CD14-positive monocyte (primary cell): ENCODE measurements around the gene FDPS. TPM values are rescaled to one million over a fixed set of nuclear protein-coding genes. Genes with fewer than 3 reads are reported as not detected.

Experiments used
- DNase-seq, 3 donors: peaks; one replicate each; pipeline ENCODE4 v3.0.0-alpha.2; 2011 to 2022
- H2AFZ ChIP-seq: 2 replicates; pipeline ENCODE4 v1.6.0; 2012; ENCODE audit warnings: mild to moderate bottlenecking, low read depth, low read length, inconsistent platforms; ENCODE audit not compliant: insufficient read depth, poor library complexity, severe bottlenecking
- H3K27ac ChIP-seq, 2 donors: 1 replicate in 1 of 2; 2 replicates in 1 of 2; pipeline ENCODE4 v1.5.1; 2012 to 2013; ENCODE audit warnings: low read length in 2 of 2, control low read depth in 1 of 2, inconsistent platforms in 1 of 2, low read depth in 1 of 2, mild to moderate bottlenecking in 1 of 2
- H3K27me3 ChIP-seq, 2 donors: one replicate each; pipeline versions ENCODE4 v1.6.0 to v1.6.1; 2011 to 2013; ENCODE audit warnings: low read length in 2 of 2; ENCODE audit not compliant: control insufficient read depth in 2 of 2, insufficient read depth in 2 of 2
- H3K36me3 ChIP-seq, 2 donors: replicated peaks in 1 of 2; 1 replicate in 1 of 2; 2 replicates in 1 of 2; pipeline versions ENCODE4 v1.5.1 to v1.6.1; 2012 to 2013; ENCODE audit warnings: low read length in 2 of 2, control low read depth in 1 of 2, inconsistent platforms in 1 of 2, mild to moderate bottlenecking in 1 of 2; ENCODE audit not compliant: insufficient read depth in 2 of 2, control insufficient read depth in 1 of 2
- H3K4me1 ChIP-seq, 2 donors: 1 replicate in 1 of 2; 2 replicates in 1 of 2; pipeline versions ENCODE4 v1.5.1 to v1.6.1; 2012 to 2013; ENCODE audit warnings: low read length in 2 of 2, control low read depth in 1 of 2, inconsistent platforms in 1 of 2, mild to moderate bottlenecking in 1 of 2, moderate library complexity in 1 of 2; ENCODE audit not compliant: insufficient read depth in 2 of 2, control insufficient read depth in 1 of 2
- H3K4me2 ChIP-seq: replicated peaks from 2 replicates; pipeline ENCODE3; 2012; ENCODE audit warnings: low read length, moderate library complexity, mild to moderate bottlenecking; ENCODE audit not compliant: poor library complexity, severe bottlenecking; ENCODE audit errors: extremely low read depth
- H3K4me3 ChIP-seq, 3 experiments: fragments of 200-600 bp in 1 of 3; sonication (generic) in 1 of 3; replicated peaks in 1 of 3; 1 replicate in 2 of 3; 2 replicates in 1 of 3; pipeline ENCODE4 v1.5.1; 2011 to 2013; ENCODE audit warnings: low read length in 3 of 3, mild to moderate bottlenecking in 3 of 3, control low read depth in 2 of 3, low read depth in 2 of 3, inconsistent platforms in 1 of 3, moderate library complexity in 1 of 3
- H3K79me2 ChIP-seq: 2 replicates; pipeline ENCODE4 v1.6.0; 2012; ENCODE audit warnings: mild to moderate bottlenecking, control low read depth, inconsistent platforms, low read length, moderate library complexity; ENCODE audit not compliant: insufficient read depth
- H3K9ac ChIP-seq: 2 replicates; pipeline ENCODE4 v1.6.0; 2017; ENCODE audit warnings: low read length, mild to moderate bottlenecking; ENCODE audit not compliant: insufficient read depth, poor library complexity, severe bottlenecking
- H3K9me3 ChIP-seq, 2 donors: replicated peaks in 1 of 2; 1 replicate in 1 of 2; 2 replicates in 1 of 2; pipeline versions ENCODE4 v1.5.1 to v1.6.1; 2012 to 2013; ENCODE audit warnings: low read length in 2 of 2, control low read depth in 1 of 2; ENCODE audit not compliant: control insufficient read depth in 1 of 2, insufficient read depth in 1 of 2
- H4K20me1 ChIP-seq: 2 replicates; pipeline ENCODE4 v1.6.0; 2012; ENCODE audit warnings: mild to moderate bottlenecking, low read length, control low read depth, moderate library complexity; ENCODE audit not compliant: insufficient read depth
- H3K27ac Mint-ChIP-seq, 7 donors: one replicate each; pipeline ENCODE4 v1.8.0; 2020; ENCODE audit warnings: mild to moderate bottlenecking in 7 of 7, mixed read lengths in 7 of 7, moderate library complexity in 6 of 7, inconsistent platforms in 2 of 7
- H3K27me3 Mint-ChIP-seq, 3 donors: one replicate each; pipeline ENCODE4 v1.8.0; 2021 to 2022; ENCODE audit warnings: low read depth in 3 of 3, mild to moderate bottlenecking in 3 of 3, mixed read lengths in 3 of 3, moderate library complexity in 3 of 3, inconsistent platforms in 1 of 3
- H3K36me3 Mint-ChIP-seq, 2 donors: one replicate each; pipeline ENCODE4 v1.8.0; 2020; ENCODE audit warnings: mixed read lengths in 2 of 2, inconsistent platforms in 1 of 2, mild to moderate bottlenecking in 1 of 2
- H3K4me1 Mint-ChIP-seq: one replicate; pipeline ENCODE4 v1.8.0; 2020; ENCODE audit warnings: mild to moderate bottlenecking, mixed read lengths
- H3K4me3 Mint-ChIP-seq, 2 donors: one replicate each; pipeline ENCODE4 v1.8.0; 2020; ENCODE audit warnings: mild to moderate bottlenecking in 2 of 2, mixed read lengths in 2 of 2, moderate library complexity in 1 of 2
- H3K9me3 Mint-ChIP-seq, 7 donors: one replicate each; pipeline ENCODE4 v1.8.0; 2020 to 2022; ENCODE audit warnings: mixed read lengths in 7 of 7, mild to moderate bottlenecking in 6 of 7, moderate library complexity in 6 of 7, inconsistent platforms in 2 of 7
- WGBS: methylation state at CpG from one replicate; pipeline ENCODE4 v1.1.5; 2013; ENCODE audit warnings: missing lambda C conversion rate; ENCODE audit not compliant: insufficient coverage; 5-methylcytosine and 5-hydroxymethylcytosine counted together
- intact Hi-C, 2 donors: fragments of 100-400 bp; cut with micrococcal nuclease; formaldehyde crosslinking; loops; one replicate each; pipeline versions ENCODE4 v1.15.0 to v1.15.1; 2023
- polyA plus RNA-seq, 3 donors: library from polyadenylated mRNA; depleted of rRNA in 1 of 3; unstranded in 2 of 3; stranded (reverse) in 1 of 3; fragments of 300-500 nt in 2 of 3; fragments of >200 nt in 1 of 3; fragmentation: Illumina TruSeq in 2 of 3; gene quantifications; 1 replicate in 2 of 3; 2 replicates in 1 of 3; pipeline ENCODE4 v1.2.3, GENCODE V29; 2012 to 2021
- TF ChIP-seq, protein P1 (sequence below): fragments of 200-600 bp; IDR thresholded peaks from one replicate; pipeline ENCODE4 v1.8.0; 2022; ENCODE audit warnings: antibody characterized with exemption, mild to moderate bottlenecking

Gene FDPS
- polyA plus RNA-seq, 3 donors, result 92.5 to 123 (median 117) TPM

DNA sequence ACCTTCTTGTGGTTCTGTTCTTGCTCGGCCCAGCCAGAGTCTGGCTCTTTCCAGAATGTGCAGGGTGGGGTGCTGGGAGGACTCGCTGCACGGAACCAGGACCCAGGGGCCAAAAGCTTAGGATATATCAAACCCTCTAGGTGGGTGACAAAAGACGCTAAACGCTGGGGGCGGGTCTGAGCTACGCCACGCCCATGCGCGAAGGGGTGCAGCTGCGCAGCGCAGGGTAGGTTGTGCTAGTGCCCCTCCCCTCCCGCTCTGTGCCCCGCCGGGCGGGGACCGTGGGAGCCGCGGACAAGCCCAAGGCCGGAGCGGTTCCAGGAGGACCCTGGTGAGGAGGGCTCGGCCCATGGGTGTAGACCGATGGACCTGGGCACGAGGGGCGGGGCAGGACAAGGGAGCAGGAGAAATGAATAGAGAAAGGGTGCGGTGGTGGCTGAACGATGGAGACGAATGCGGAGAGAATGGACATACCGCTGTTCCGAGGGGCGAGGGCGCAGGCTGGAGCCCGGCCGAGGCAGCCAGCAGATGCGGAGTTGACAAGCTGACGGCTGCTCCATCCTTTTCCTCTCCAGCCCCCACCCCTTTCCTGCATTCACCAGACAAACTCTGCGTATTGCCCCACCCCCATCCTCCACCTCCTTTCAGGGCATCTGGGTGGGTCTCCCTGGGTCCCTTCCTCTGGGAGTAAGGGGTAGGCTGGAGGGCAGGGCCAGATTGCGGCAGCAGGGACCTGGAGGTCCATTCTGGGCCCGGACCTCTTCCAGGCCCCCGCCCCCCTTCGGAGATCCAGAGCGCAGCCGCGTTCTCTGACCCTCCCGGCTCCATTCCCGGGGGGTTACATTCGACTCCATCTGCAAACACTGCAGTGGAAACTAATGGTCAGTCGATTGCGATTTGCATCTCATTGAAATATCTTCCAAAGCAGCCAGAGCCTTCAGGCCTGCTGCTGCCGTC is 12.3 kb downstream of the FDPS start, which contains the start of gene RUSC1:
TSS of gene RUSC1 (plus strand) at position 234 of the 957 bp plus-strand sequence. CDS start 880 bp downstream, outside the sequence.
- DNase-seq, result peak; percentile 49 to 53 (median 50)
- peaks cover 47% of the 10 kb centered on the region for H3K4me1 Mint-ChIP-seq
- no peaks in the 10 kb centered on the region for H3K9me3 ChIP-seq
- H3K36me3 ChIP-seq, result peaks cover 0 to 17% of the 10 kb centered on the region in 2 donors
- peaks cover 16% of the 10 kb centered on the region for H3K79me2 ChIP-seq
- peaks cover 17% of the 10 kb centered on the region for H4K20me1 ChIP-seq
- 20% methylated on average over 44 of the region's 51 CpGs for WGBS
- H3K9me3 Mint-ChIP-seq, result no peaks in the 10 kb centered on the region
- peaks cover 31 to 55% of the 10 kb centered on the region in 2 donors for H3K4me1 ChIP-seq
- no peak within 1 kb of the TSS for H3K27ac ChIP-seq
- intact Hi-C loops, result loop anchor here (5.0 kb wide), 2 partner anchors 44 to 69 kb away; partner anchors contain the start of gene HCN3 (in 1 of the 2)
- H3K27ac Mint-ChIP-seq, result peak within 1 kb of the TSS in 5 of 7 donors; percentile 16 to 61 (median 48)
- peak within 1 kb of the TSS; percentile 18 to 75 (median 30) for H3K4me3 ChIP-seq
- peak within 1 kb of the TSS; percentile 88 for H3K4me2 ChIP-seq
- peak within 1 kb of the TSS; percentile 33 for H3K9ac ChIP-seq
- peak within 1 kb of the TSS; percentile 73 for H2AFZ ChIP-seq
- H3K27me3 Mint-ChIP-seq, result peaks cover 2 to 7% (median 2%) of the 10 kb centered on the region in 3 donors
- no peaks in the 10 kb centered on the region for H3K27me3 ChIP-seq
- H3K36me3 Mint-ChIP-seq, result peaks cover 22% of the 10 kb centered on the region in 2 donors
- TF ChIP-seq, protein P1, sequence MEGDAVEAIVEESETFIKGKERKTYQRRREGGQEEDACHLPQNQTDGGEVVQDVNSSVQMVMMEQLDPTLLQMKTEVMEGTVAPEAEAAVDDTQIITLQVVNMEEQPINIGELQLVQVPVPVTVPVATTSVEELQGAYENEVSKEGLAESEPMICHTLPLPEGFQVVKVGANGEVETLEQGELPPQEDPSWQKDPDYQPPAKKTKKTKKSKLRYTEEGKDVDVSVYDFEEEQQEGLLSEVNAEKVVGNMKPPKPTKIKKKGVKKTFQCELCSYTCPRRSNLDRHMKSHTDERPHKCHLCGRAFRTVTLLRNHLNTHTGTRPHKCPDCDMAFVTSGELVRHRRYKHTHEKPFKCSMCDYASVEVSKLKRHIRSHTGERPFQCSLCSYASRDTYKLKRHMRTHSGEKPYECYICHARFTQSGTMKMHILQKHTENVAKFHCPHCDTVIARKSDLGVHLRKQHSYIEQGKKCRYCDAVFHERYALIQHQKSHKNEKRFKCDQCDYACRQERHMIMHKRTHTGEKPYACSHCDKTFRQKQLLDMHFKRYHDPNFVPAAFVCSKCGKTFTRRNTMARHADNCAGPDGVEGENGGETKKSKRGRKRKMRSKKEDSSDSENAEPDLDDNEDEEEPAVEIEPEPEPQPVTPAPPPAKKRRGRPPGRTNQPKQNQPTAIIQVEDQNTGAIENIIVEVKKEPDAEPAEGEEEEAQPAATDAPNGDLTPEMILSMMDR, result no peak
- H3K4me3 Mint-ChIP-seq, result peak within 1 kb of the TSS; percentile 74 to 87
